ENCODE data around the gene DTNB. TPM values are rescaled to one million over a fixed set of nuclear protein-coding genes. Genes with fewer than 3 reads are reported as not detected.

The DTNB gene
- total RNA-seq, 1 donor from 2014 or later, result 28.9 TPM

- H3K9me3 Mint-ChIP-seq, result no peaks in the 10 kb centered on the region
- peak; percentile 17 for DNase-seq
- no peak overlapping the region for H3K4me3 Mint-ChIP-seq
- ChIA-PET CTCF (interaction anchor here (0.7 to 6.9 kb wide), 6 partner anchors 16 to 212 kb away, joined by 3 to 56 read pairs (median 8); no protein-coding TSS in a partner anchor), POLR2A (interaction anchor here (0.6 to 8.0 kb wide), 11 partner anchors 9 to 110 kb away, joined by 3 to 131 read pairs (median 5); no protein-coding TSS in a partner anchor)
- TF ChIP-seq CTCF (IDR thresholded peaks at IDR 0.05), result no peak
- ATAC-seq (ENCODE audit: low read depth), result no peak
- peaks cover 35% of the 10 kb centered on the region for H3K4me1 Mint-ChIP-seq
- peak overlapping the region; percentile 90 for H3K27ac Mint-ChIP-seq
- no peaks in the 10 kb centered on the region for H3K27me3 Mint-ChIP-seq
- H3K36me3 Mint-ChIP-seq (ENCODE audit: low read depth), result no peaks in the 10 kb centered on the region
- intact Hi-C loops (cut with micrococcal nuclease), result loop anchor here (1.0 to 2.0 kb wide), 9 partner anchors 10 to 144 kb away; no protein-coding TSS in a partner anchor
Measured at GRCh38 chr2:25377822-25378421, 295.5 kb downstream of the DTNB start.

- peak; percentile 90 for DNase-seq
- CTCF ChIA-PET, result interaction anchor here (0.7 to 6.9 kb wide), 18 partner anchors 9 to 231 kb away, joined by 3 to 56 read pairs (median 4); partner anchors contain the start of gene DNMT3A
- Mint-ChIP-seq H3K9me3 (no peaks in the 10 kb centered on the region), H3K27ac (peak overlapping the region; percentile 90), H3K27me3 (no peaks in the 10 kb centered on the region), H3K4me3 (peak overlapping the region; percentile 73), H3K36me3 (ENCODE audit: low read depth) (no peaks in the 10 kb centered on the region), H3K4me1 (peaks cover 35% of the 10 kb centered on the region)
- ATAC-seq (ENCODE audit: low read depth), result peak; percentile 98
- intact Hi-C loops (cut with micrococcal nuclease), result loop anchor here (1.0 to 2.0 kb wide), 13 partner anchors 11 to 211 kb away; no protein-coding TSS in a partner anchor
- TF ChIP-seq CTCF (IDR thresholded peaks at IDR 0.05), result no peak
- POLR2A ChIA-PET, result interaction anchor here (0.6 to 8.0 kb wide), 20 partner anchors 10 to 657 kb away, joined by 3 to 131 read pairs (median 3); partner anchors contain the start of genes DNMT3A and RAB10
Measured at GRCh38 chr2:25376750-25377621, 296.4 kb downstream of the DTNB start.

GRCh38 chr2:25375989-25376545 lies 297.3 kb downstream of the DTNB start:
- TF ChIP-seq CTCF (IDR thresholded peaks at IDR 0.05), result no peak
- ATAC-seq (ENCODE audit: low read depth) (no peak), DNase-seq (no peak)
- intact Hi-C loops (cut with micrococcal nuclease), result loop anchor here (1.0 to 2.0 kb wide), 7 partner anchors 14 to 210 kb away; no protein-coding TSS in a partner anchor
- peak overlapping the region; percentile 70 for H3K27ac Mint-ChIP-seq
- peaks cover 35% of the 10 kb centered on the region for H3K4me1 Mint-ChIP-seq
- H3K36me3 Mint-ChIP-seq (ENCODE audit: low read depth), result peaks cover 3% of the 10 kb centered on the region
- POLR2A ChIA-PET, result interaction anchor here (1.1 to 8.0 kb wide), 10 partner anchors 11 to 122 kb away, joined by 3 to 131 read pairs (median 10); partner anchors contain the start of gene DNMT3A
- H3K9me3 Mint-ChIP-seq, result no peaks in the 10 kb centered on the region
- peak overlapping the region; percentile 50 for H3K4me3 Mint-ChIP-seq
- no peaks in the 10 kb centered on the region for H3K27me3 Mint-ChIP-seq
- CTCF ChIA-PET, result interaction anchor here (0.7 to 6.9 kb wide), 21 partner anchors 10 to 232 kb away, joined by 3 to 56 read pairs (median 4); partner anchors contain the start of gene DNMT3A

GRCh38 chr2:25375371-25375988 lies 297.9 kb downstream of the DTNB start:
- H3K27ac Mint-ChIP-seq, result peak overlapping the region; percentile 70
- H3K9me3 Mint-ChIP-seq, result no peaks in the 10 kb centered on the region
- DNase-seq, result peak; percentile 12
- H3K4me3 Mint-ChIP-seq, result no peak overlapping the region
- H3K27me3 Mint-ChIP-seq, result no peaks in the 10 kb centered on the region
- intact Hi-C loops (cut with micrococcal nuclease), result no loop called here
- H3K4me1 Mint-ChIP-seq, result peaks cover 35% of the 10 kb centered on the region
- H3K36me3 Mint-ChIP-seq (ENCODE audit: low read depth), result peaks cover 6% of the 10 kb centered on the region
- no peak for TF ChIP-seq CTCF (IDR thresholded peaks at IDR 0.05)
- no peak for ATAC-seq (ENCODE audit: low read depth)
- ChIA-PET CTCF (interaction anchor here (0.7 to 6.9 kb wide), 17 partner anchors 10 to 210 kb away, joined by 3 to 56 read pairs (median 6); partner anchors contain the start of gene DNMT3A), POLR2A (interaction anchor here (0.6 to 8.0 kb wide), 8 partner anchors 12 to 50 kb away, joined by 3 to 131 read pairs (median 14); partner anchors contain the start of gene DNMT3A)

Measured in activated B cell treated with CpG ODN at 0.5 μM for 24 hours (primary cell).